ENCODE data around the gene DGKB.

Gene DGKB

DNA sequence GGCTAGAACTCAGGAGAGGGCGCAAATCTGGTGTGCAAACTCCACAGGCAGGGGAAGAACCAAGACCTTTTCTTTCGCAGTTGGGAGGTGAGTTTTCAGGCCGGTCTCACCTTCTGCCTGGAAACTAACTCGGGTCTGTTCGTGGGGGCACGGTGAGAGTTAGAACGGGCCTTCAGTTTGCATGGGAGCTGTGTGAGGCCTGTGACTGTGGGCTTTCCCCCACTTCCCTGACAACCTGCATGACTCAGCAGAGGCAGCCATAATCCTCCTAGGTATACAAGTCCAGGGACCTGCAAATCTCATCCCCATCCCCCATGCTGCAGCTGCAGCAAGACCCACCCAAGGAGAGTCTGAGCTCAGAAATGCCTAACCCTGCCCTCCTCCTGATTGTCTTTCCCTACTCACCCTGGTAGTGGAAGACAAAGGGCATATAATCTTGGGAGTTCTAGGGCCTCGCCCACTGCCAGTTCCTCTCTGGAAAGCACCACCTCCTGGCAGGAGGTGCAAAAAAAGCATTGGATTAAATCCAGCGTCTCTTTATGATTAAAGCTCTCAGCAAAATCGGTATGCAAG lies 718.2 kb downstream of the DGKB start:
- DNase-seq, result no peak

DNA sequence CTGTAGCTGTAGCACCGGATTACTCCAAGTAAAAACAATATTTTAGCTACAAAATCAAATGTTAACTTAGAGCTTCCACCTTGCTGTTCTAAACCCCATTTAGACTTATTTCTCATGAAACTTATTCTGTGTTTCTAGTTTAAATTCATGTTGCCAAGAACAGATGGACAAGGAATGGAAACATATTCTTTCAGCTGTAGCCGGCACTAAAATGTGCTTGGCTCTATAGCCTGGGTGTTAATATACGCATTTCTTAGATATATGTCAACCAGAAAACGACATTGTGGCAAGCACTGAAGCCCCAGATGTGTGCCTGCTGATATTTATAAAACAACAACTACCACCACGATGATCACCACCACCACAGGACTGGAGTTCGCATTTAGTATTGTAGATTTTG lies 722.8 kb downstream of the DGKB start:
- no peak for DNase-seq

DNA sequence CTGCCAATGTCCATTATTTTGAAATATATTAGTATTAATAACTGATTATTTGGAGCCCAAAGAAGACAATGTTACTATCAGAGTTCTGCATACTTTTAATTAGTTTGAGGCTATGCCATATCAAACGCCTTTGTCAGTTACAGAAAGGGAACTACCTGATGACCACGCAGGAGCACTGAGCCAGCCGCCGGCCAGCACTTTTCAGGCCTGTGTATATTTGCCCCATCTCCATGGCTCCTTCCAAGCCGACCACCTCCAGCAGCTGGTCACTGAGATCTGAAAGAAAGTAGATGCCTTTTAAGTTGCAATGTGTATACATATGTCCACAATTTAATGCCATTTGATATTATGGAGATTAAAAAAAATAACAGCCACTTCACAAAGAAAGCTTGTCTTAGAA lies 724.7 kb downstream of the DGKB start:
- DNase-seq, result no peak

DNA sequence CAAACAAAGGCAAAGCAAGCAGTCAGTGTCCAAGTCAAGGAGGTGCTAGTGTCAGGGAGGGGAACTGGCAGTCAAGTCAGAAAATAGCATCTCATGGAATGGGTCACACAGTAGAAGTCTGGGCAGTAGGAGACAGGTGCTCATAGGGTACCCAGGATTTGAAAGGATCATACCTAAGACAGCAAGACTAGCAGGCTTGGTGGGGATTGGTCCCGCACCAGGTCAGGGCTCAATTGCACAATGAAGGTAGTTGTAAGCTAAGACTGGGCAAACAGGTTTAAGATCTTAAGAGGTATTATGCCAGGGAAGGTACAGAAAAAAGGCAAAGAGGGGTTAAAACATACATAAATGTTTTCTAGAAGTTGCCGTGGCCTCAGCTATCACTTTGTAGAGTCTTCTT lies 731.7 kb downstream of the DGKB start:
- no peak for DNase-seq

DNA sequence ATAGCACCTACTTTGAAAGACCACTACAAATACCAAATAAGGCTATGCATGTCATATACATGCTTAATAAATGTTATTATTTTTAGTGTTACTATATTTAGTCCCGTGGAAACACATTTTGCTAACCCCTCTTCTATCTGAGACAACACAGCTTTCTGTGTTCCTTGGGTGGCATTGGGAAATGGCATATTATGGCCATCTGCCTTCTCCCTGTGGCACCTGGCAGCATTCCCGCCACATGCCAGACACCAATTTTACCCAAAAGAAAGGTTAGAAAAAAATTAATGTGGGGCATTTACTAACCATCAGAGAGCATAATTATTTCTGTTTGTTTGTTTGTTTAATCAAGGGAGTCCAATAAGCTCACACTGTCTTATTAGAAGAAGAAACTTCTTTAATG lies 744.4 kb downstream of the DGKB start:
- no peak for DNase-seq

DNA sequence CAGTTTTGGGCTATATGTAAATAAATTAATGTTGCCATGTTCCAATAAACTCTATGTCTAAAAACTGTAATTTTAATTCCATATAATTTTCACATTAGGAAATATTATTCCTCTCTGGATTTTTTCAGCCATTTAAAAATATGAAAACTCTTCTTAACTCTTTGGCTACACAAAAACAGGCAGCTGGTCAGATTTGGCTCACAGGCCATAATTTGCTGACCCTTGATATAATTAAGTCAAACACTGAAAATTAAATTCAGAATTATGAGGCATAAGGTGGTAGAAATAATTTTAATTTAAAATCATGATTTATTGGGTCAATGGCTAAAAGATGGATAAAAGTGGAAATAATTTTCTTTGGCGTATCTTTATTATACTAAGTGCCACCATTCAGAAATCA lies 746.1 kb downstream of the DGKB start:
- DNase-seq, result no peak

DNA sequence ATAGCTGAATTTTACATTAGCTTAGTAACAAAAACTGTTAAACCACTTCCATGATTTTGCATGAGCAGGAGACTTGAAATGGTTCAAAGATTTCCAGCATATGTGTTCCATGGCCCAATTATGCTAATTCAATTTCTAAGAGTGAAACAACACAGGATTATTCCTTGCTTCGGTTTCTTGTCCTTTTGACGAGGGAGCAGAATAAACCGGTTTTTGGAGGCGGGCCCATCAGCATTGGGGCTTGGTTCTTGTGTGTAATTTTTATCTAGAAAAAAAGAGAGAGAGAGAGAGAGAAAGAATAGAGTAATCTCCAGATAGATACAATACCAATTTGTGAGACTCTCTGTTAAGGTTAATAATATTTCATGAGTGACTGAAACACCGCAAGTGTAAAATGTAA lies 753.6 kb downstream of the DGKB start:
- no peak for DNase-seq

DNA sequence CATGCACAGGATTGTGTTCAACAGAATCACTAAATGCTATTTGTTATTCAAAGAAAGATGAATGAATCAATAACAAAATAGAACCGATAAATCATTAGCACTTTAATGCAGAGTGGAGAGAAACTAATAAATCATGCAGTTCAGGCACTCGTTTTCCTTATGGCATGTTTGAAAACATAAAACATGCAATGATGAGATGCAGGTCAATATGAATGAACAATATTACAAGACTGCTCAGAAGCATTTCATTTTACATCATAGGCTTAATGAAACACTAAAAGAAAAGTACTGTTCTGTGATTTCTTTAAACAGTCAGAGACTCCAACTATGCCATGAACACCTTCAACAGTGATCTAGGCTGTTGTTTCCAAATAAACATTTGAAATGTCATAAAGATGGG lies 755.0 kb downstream of the DGKB start:
- no peak for DNase-seq

DNA sequence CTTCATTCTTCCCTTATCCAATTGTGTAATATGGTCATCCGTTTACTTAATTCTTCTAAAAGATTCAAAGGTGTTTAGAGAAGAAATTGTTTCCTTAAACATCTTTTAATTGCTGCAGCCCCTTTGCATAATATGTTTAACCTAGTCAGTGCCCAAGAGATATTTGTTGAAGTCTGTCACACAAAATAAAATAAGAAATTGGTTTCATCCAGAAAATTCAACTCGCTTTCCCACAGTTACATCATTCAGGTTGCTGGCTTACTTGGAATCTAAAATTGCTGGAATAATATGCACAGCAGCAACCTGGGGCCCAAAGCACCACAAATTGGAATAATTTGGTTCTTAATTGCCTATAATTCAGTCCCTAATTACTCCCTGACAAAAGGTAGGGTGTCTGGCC lies 758.0 kb downstream of the DGKB start:
- peak; percentile 34 for DNase-seq

DNA sequence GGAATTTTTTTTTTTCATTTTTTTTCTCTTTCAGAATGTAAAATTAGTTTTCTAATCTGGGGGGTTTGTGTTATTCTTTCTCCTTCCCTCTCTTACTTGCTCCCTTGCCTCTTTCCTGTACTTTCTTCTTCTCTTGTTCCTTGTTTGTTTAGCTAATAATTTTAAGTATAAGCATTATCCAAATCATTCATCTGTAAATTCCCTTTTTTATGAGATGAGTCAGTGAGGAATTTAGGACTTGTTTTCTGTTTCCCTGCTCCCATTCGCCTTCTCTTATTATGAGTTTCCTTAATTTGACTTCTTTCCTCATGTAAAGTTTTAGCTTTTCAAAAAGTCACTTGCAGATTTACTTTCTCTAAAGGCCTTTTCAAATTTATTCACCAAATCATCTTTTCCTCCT lies 758.4 kb downstream of the DGKB start:
- DNase-seq, result no peak

DNA sequence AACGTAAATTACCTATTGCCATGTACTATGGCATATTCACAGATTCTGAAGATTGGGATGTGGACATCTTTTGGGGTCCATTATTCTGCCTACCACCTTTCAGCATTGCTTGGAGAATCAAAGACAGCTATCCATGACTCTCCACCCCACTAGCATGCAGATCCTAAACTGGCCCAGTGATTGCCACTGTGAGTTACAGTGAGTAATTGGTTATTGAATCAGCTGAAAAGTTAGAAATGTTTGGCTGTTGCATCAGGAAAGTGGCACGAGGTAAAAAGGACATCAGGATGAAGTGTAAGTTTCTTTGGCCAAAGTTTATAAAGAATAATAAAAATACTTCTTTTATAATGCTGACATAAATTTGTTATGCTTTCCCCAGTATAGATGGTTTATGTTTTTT lies 764.9 kb downstream of the DGKB start:
- DNase-seq, result no peak

DNA sequence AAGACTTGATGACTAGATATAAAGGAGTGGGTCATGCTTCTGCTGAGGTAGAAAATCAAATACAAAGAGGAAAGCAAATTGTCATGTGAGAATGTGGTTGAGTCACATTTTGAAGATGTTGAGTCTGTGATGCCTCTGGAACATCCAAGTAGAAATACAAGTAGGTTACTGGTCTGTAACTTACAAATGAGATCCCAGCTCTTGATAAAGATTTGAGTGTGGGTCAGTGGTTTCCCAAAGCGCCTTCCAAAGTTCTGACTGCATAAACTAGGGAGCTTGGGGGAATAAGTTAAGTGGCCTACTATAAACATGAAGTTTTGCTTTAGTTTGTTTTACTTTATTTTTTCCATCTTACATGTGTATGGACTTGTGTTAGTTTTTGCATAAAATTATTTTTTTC lies 768.8 kb downstream of the DGKB start:
- DNase-seq, result no peak

DNA sequence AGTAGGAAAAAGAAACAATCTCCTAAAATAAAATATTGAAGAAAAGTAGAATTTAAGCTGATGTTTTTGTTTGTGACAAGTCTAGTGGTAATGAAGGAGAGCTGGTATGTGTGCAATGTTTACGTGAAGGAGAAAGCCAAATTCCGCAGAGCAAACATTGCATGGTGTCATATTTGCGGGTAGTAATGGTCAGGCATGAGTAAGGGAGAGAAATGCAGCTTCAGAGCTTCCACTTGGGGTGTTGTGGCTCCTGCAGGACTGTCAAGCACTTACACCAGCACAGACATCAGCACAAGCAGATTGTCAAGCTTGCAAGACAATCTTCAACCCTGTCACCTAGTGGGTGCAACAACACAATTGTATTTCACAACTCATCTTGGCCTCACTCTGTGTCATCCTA lies 776.6 kb downstream of the DGKB start:
- DNase-seq, result no peak

DNA sequence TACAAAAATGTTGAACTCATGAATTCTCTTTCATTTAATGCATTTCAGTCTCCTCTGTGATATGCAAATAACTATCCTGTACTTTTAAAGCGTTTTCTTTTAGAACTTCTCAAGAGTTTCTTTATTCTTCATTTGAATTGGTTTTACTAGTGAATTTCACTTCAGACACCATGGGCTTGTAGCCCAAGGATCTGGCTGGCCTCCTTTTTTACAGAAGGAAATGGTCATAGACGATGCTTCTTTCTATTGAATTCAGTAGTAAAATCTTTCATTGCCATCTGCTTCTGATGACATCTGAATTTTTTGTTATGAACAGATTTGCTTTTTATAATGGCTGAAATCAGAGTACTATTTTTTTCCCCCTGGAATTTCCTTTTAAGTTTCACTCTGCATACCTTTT lies 777.8 kb downstream of the DGKB start:
- no peak for DNase-seq

DNA sequence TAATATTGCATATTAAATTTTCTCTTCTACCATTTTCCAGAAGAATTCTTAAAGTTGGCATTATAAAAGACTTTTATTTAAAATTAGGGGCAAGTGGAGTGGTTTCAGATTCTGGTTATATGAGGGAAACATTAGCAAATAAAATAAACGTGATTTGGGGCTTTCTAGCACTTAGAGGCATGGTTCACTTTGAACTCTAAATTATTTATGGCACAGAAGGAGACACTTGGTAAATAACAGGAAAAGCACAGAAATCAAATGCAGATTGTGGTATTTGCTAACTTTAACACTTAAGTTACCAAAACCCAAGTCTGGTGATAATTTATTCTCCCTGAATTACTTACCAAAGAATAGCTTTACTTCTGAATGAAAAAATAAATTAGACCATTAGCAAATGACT lies 778.6 kb downstream of the DGKB start:
- DNase-seq, result no peak

DNA sequence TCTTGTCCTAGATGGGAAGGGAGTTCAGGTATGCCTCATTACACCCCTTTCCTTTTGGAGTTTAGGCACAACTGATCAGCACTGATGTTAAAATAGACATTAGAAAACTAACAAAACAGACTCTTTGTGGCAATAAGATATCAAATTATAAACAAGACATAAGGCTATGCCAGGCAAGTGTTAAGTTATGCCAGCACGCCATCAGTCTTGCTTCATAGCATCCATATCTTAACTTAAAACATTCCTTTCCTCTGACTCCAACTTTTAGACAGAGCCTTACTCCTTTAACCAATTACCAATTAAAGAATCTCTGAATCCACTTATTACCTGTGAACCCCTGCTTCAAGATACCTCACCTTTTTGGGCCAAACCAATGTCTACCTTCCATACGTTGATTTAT lies 786.9 kb downstream of the DGKB start:
- no peak for DNase-seq

DNA sequence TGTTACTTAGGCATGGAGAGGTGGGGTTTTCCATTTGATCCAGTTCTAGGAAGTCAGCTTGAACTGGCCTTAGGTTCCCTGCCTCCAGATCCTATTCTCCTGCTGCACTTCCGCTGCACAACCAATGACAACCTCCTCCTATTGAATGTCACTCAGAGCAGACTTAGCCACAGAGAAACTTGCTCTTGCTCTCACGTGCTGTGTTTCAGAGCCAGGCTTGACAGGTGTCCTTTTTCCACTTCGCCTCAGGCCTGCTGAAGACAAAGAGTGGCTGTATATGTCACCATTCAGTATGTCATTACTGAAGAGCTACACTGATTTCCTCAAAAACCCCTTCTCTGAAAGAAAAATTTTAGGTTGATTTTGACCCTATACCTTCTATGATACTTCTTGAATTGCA lies 797.7 kb downstream of the DGKB start:
- no peak for DNase-seq

DNA sequence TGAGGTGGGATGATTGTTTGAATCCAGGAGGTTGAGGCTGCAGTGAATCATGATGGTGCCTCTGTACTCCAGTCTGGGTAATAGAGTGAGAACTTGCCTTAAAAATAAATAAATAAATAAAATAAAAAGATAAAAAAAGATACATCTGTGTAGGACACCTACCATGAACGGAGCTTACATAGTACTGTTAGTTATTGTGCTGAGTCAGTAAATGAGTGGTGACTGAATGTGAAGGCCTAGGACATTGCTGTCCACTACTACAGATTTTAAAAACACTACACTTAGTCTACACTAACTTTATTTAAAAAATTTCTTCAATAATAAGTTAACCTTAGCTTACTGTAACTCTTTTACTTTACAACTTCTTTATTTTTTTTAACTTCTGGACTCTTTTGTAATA lies 806.4 kb downstream of the DGKB start:
- no peak for DNase-seq

DNA sequence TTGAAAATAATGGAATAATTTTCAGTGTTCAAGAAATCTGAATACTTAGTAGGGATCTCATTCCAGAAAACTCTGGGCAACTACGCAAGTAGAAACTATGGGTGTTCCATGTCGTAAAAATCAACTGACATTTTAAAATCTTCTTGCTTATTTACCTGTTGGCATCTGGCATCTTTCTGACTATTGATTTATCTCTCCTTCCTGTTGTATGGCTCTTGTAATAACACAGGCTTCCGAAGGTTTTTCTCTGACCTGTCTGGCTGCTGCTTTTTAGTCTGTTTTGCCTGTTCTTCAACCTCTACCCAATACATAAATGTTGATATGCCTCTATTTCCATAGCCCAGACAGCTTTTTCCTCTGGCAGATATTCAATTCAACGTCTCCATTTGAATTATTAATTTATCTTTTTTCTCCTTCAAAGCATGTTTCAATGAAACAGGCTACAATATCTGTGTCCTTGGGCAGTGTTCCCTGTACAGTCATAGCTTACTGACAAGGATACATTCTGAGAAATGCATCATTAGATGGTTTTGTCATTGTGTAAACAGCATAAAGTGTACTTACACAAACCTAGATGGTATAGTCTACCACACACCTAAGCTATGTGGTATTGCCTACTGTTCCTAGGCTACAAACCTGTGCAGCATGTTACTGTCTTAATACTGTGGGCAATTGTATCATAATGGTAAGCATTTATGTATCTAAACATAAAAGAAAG lies 807.2 kb downstream of the DGKB start:
- no peak for DNase-seq

All from NCI-H1417 treated with DMSO at 0.1 percent for 48 hours (cell line).